NCI-H128 (cell line): ENCODE data around the gene INSIG2.

ENCODE experiments used
- DNase-seq: peaks from one replicate; lab custom pipeline; 2025; ENCODE audit not compliant: unreplicated experiment; lab: John Stamatoyannopoulos, UW

INSIG2 gene

GRCh38 chr2:118097657-118098056 lies 9.4 kb downstream of the INSIG2 start:
- DNase-seq: no peak

DNA sequence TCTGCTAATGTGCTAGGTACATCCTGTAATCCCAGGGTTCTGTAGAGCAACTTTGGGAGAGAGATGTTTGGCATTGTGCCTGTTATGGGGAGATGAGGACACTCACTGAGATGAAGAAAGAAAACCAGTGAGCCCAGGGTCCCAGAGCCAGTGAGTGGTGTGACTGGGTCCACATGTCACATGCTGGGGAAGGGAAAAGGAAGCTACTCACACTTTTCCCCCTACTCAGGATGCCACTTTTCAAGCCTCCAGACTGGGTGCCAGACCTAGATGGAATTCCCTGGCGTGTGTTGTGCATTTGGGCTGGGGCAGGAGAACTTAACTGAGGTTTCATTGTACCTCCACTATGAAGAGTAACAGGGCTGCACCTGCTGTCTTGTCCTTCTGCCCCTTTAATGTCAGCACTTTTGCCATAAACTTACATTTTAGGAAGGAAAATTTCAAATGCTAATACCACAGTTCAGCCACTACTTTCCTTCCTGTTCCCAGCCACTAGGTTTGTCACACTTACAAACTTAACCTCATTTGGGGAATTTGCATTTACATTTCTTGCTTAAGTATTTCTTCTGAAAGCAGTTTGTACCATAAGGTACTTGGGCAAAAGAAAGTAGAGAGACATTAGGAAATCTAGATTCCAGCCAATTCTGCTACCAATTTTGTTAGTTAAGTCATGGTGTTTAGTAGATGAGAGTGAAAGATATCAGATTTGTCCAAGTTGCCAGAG lies 10.2 kb downstream of the INSIG2 start:
- DNase-seq: no peak

GRCh38 chr2:118102433-118103082 lies 14.3 kb downstream of the INSIG2 start:
- DNase-seq: no peak

- no peak for DNase-seq
These were observed 16.0 kb downstream of the INSIG2 start for GRCh38 chr2:118103951-118104940.

- DNase-seq: no peak
These were observed 17.2 kb downstream of the INSIG2 start for GRCh38 chr2:118105497-118105896.

GRCh38 chr2:118106926-118107325 lies 18.7 kb downstream of the INSIG2 start:
- DNase-seq: no peak

DNA sequence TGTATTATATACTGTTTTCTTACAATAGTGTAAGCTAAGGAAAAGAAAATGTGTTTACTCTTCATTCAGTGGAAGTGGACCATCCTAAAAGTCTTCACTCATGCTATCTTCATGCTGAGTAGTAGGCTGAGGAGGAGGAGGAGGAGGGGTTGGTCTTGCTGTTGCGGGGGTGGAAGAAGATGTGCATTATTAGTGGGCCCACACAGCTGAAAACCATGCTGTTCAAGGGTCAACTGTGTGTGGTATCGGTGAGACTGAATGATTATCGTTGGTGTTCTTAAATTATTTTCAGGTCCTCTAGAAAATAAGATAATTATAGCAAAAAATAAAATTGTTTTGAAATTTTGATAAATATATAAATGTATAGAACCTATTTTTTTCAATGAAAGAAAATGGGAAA lies 22.0 kb downstream of the INSIG2 start:
- DNase-seq: no peak

GRCh38 chr2:118110991-118111390 lies 22.7 kb downstream of the INSIG2 start:
- DNase-seq: no peak

GRCh38 chr2:118112771-118113334 lies 24.6 kb downstream of the INSIG2 start:
- no peak for DNase-seq

- no peak for DNase-seq
These were observed 26.6 kb downstream of the INSIG2 start for GRCh38 chr2:118114863-118115262.

GRCh38 chr2:118115761-118116160 lies 27.5 kb downstream of the INSIG2 start:
- no peak for DNase-seq

GRCh38 chr2:118118479-118118878 lies 30.2 kb downstream of the INSIG2 start:
- DNase-seq: no peak

GRCh38 chr2:118119158-118119727 lies 31.0 kb downstream of the INSIG2 start:
- DNase-seq: no peak

DNA sequence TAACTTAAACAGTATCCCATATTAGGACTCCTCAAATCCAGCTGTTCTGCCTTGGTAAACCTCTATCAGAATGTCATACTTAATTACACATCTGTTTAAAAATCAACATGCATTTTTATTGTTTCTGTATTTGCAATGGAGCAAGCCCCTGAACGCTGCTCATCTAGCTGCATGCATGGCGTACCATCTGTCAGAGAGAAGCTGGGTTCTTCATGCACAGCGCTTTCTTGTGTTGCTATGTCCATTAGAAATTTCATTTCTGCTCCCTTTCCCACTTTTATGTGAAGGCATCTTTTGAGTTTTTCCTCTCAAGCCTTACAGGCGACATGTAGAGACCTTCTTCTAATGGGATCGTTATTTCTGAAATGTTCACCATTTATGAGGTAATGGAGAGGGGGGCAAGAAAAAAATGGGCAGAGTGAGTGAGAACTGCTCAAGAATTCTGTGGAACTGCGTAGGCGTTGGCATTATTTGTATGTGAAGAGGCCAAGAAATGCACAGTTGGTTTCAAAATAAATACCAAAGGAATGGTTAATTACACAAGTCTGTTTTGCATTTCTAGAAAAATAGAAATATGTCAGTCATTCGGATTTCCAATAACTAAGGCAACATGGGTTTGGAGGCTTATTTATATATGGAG lies 31.6 kb downstream of the INSIG2 start:
- no peak for DNase-seq

GRCh38 chr2:118120401-118120780 lies 32.1 kb downstream of the INSIG2 start:
- DNase-seq: no peak

DNA sequence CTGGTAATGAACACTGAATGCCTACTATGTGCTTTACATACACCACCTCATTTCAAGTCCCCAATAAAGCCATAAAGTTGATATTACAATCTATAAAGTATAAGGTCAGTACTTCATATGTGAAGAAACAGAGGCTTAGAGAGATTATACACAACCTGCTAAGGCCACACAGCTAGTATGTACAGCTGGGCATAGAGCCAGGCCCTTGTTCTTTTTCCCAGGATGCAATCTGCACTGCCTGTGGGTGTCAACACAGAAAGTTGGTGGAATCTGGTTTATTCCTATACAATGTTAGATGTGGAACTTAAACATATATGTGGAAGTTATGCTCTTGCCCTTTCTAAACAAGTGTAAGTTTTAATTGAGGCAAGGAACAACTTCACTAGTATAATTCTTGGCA lies 32.8 kb downstream of the INSIG2 start:
- no peak for DNase-seq

- no peak for DNase-seq
These were observed 33.8 kb downstream of the INSIG2 start for GRCh38 chr2:118121986-118122524.

DNA sequence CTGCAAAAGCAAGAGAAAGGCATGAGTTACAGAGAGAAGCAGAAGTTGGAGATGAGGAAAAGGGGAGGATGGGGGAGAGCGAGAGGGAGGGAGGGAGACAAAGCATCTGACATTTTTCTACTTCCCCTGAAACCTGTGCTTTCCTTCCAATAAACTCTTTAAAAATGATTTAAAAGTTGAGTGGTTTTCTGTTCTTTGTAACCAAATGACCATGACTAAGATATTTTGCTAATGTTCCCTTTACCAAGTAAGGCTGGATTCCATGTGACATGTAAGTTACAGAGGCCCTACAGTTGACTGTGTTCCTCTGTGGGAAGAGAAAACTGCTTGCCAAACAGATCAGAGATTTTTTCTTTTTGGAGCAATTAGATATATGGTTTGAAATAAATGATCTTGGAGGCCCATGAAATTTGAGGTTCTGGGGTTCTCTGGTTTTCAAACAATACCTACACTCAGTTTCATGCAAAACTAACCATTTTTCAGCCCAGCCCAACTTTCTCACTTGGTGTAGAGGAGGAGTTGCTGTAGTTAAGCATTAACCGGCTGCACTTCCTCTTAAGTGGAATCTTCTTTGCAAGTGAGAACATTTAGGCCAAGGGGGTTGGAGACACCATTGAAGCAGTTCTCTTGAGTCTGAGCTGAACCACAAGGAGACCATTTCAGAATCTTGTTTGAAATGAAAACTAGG lies 34.5 kb downstream of the INSIG2 start:
- no peak for DNase-seq

GRCh38 chr2:118123561-118124232 lies 35.4 kb downstream of the INSIG2 start:
- no peak for DNase-seq
